GM23338 (cell line): ENCODE measurements around the gene PRCC. TPM values are rescaled to one million over a fixed set of nuclear protein-coding genes. Genes with fewer than 3 reads are reported as not detected.

ENCODE experiments used
- ATAC-seq: fragments of 200-7000 bp; cut with Tn5 transposase; 3 replicates; pipeline ENCODE4 v1.9.1; 2020
- DNase-seq: peaks from one replicate; pipeline ENCODE4 v3.0.0-alpha.2; 2015; ENCODE audit warnings: low spot score
- H2AFZ ChIP-seq: fragments of 200-600 bp; sonication (generic); 2 replicates; pipeline ENCODE4 v1.8.0; 2016; ENCODE audit warnings: antibody characterized with exemption, mild to moderate bottlenecking, moderate library complexity
- H3F3A ChIP-seq: fragments of 200-600 bp; sonication (generic); replicated peaks from 2 replicates; pipeline ENCODE4 v1.8.0; 2017; ENCODE audit warnings: antibody characterized with exemption, mixed run types, low read depth
- H3K27ac ChIP-seq: fragments of 200-600 bp; sonication (generic); 2 replicates; pipeline ENCODE4 v1.6.1; 2016; ENCODE audit warnings: low read depth
- H3K27me3 ChIP-seq: fragments of 200-600 bp; sonication (generic); 2 replicates; pipeline ENCODE4 v1.8.0; 2016; ENCODE audit warnings: mild to moderate bottlenecking, mixed run types, moderate library complexity; ENCODE audit not compliant: insufficient read depth
- H3K36me3 ChIP-seq: fragments of 200-600 bp; sonication (generic); 2 replicates; pipeline ENCODE4 v1.8.0; 2016; ENCODE audit warnings: mild to moderate bottlenecking; ENCODE audit not compliant: insufficient read depth
- H3K4me1 ChIP-seq: fragments of 200-600 bp; sonication (generic); 2 replicates; pipeline ENCODE4 v1.8.0; 2016; ENCODE audit warnings: mild to moderate bottlenecking, moderate library complexity; ENCODE audit not compliant: insufficient read depth
- H3K4me2 ChIP-seq: fragments of 200-600 bp; sonication (generic); 2 replicates; pipeline ENCODE4 v1.7.1; 2017; ENCODE audit warnings: mixed run types
- H3K4me3 ChIP-seq: fragments of 200-600 bp; sonication (generic); 2 replicates; pipeline ENCODE4 v1.6.1; 2016; ENCODE audit warnings: mixed run types
- H3K79me2 ChIP-seq: fragments of 200-600 bp; sonication (generic); replicated peaks from 2 replicates; pipeline ENCODE4 v1.8.0; 2017; ENCODE audit warnings: mild to moderate bottlenecking; ENCODE audit not compliant: insufficient read depth
- H3K9me2 ChIP-seq: fragments of 200-600 bp; sonication (generic); 2 replicates; pipeline ENCODE4 v1.8.0; 2017; ENCODE audit not compliant: insufficient read depth
- H4K20me1 ChIP-seq: fragments of 200-600 bp; sonication (generic); replicated peaks from 2 replicates; pipeline ENCODE4 v1.8.0; 2017; ENCODE audit warnings: mild to moderate bottlenecking; ENCODE audit not compliant: insufficient read depth
- H3K27ac Mint-ChIP-seq: 2 replicates; pipeline ENCODE4 v1.8.0; 2020; ENCODE audit warnings: inconsistent platforms, mild to moderate bottlenecking, moderate library complexity, mixed read lengths
- H3K27me3 Mint-ChIP-seq: 3 replicates; pipeline ENCODE4 v1.8.0; 2022; ENCODE audit warnings: low read depth, mild to moderate bottlenecking, moderate library complexity, mixed read lengths, inconsistent platforms; ENCODE audit not compliant: insufficient read depth, poor library complexity
- H3K36me3 Mint-ChIP-seq: 3 replicates; pipeline ENCODE4 v1.8.0; 2021; ENCODE audit warnings: low read depth, mild to moderate bottlenecking, inconsistent platforms, moderate library complexity, mixed read lengths
- H3K4me1 Mint-ChIP-seq: 3 replicates; pipeline ENCODE4 v1.8.0; 2020; ENCODE audit warnings: mild to moderate bottlenecking, inconsistent platforms, mixed read lengths
- H3K4me3 Mint-ChIP-seq: 3 replicates; pipeline ENCODE4 v1.8.0; 2021; ENCODE audit warnings: moderate library complexity, mild to moderate bottlenecking, inconsistent platforms, mixed read lengths
- H3K9me3 Mint-ChIP-seq: 3 replicates; pipeline ENCODE4 v1.8.0; 2020; ENCODE audit warnings: moderate library complexity, mild to moderate bottlenecking, inconsistent platforms, mixed read lengths
- CREB1 ChIP-seq: fragments of 250-450 bp; sonication (Bioruptor Pico); IDR thresholded peaks from 2 replicates; pipeline ENCODE4 v1.5.0; 2020; ENCODE audit warnings: low read depth, mild to moderate bottlenecking, moderate library complexity
- EZH2 ChIP-seq: fragments of 200-600 bp; sonication (generic); IDR thresholded peaks from one replicate; pipeline ENCODE4 v1.8.0; 2017; ENCODE audit warnings: antibody characterized with exemption, mild to moderate bottlenecking, low read depth; ENCODE audit not compliant: unreplicated experiment
- EZH2phosphoT487 ChIP-seq: fragments of 200-600 bp; sonication (generic); IDR thresholded peaks from one replicate; pipeline ENCODE4 v1.8.1; 2018; ENCODE audit warnings: antibody characterized with exemption; ENCODE audit not compliant: unreplicated experiment
- JUNB ChIP-seq: IDR thresholded peaks from one replicate; pipeline ENCODE4 v1.6.1; 2016; ENCODE audit warnings: antibody characterized with exemption; ENCODE audit not compliant: unreplicated experiment
- NANOG ChIP-seq: IDR thresholded peaks from 2 replicates; pipeline ENCODE4 v1.6.1; 2016; ENCODE audit warnings: antibody characterized with exemption, borderline replicate concordance
- POLR2AphosphoS5 ChIP-seq: IDR thresholded peaks from 2 replicates; pipeline ENCODE4 v1.6.1; 2016; ENCODE audit warnings: antibody characterized with exemption, low read depth
- REST ChIP-seq: IDR thresholded peaks from one replicate; pipeline ENCODE4 v1.6.1; 2018; ENCODE audit warnings: antibody characterized with exemption; ENCODE audit not compliant: unreplicated experiment
- STAT1 ChIP-seq: IDR thresholded peaks from one replicate; pipeline ENCODE4 v1.6.1; 2016; ENCODE audit warnings: antibody characterized with exemption; ENCODE audit not compliant: unreplicated experiment
- ZNF114 ChIP-seq: fragments of 250-450 bp; sonication (Bioruptor Pico); IDR thresholded peaks from 2 replicates; pipeline ENCODE4 v1.5.0; 2020; ENCODE audit warnings: mild to moderate bottlenecking, moderate library complexity
- ZNF331 ChIP-seq: fragments of 250-450 bp; sonication (Bioruptor Pico); IDR thresholded peaks from 2 replicates; pipeline ENCODE4 v1.5.0; 2020; ENCODE audit warnings: low read depth, mild to moderate bottlenecking, moderate library complexity
- polyA plus RNA-seq: library from polyadenylated mRNA; unstranded; fragments of >200 nt; fragmentation: Nextera tagmentation; extraction: Ambion mirVana; gene quantifications from 2 replicates; pipeline ENCODE4 v1.2.1, GENCODE V29; 2016
- total RNA-seq: library from RNA; depleted of rRNA; stranded (reverse); fragments of >200 nt; shearing (Covaris generic); gene quantifications from 2 replicates; pipeline ENCODE4 v1.2.3, GENCODE V29; 2014
- TF ChIP-seq, protein P1 (sequence below): IDR thresholded peaks from 2 replicates; pipeline ENCODE4 v1.6.1; 2016; ENCODE audit warnings: antibody characterized with exemption
- TF ChIP-seq, protein P2 (sequence below), 2 experiments: fragments of 200-600 bp in 1 of 2; sonication (generic) in 1 of 2; conservative IDR thresholded peaks; 2 replicates each; pipeline versions ENCODE4 v1.5.1 to v1.6.1; 2016 to 2017; ENCODE audit warnings: antibody characterized with exemption in 2 of 2, low read depth in 2 of 2, mild to moderate bottlenecking in 2 of 2, moderate library complexity in 1 of 2
- TF ChIP-seq, protein P3 (sequence below): fragments of 250-450 bp; sonication (Bioruptor Pico); IDR thresholded peaks from 2 replicates; pipeline ENCODE4 v1.5.0; 2020; ENCODE audit warnings: mild to moderate bottlenecking, moderate library complexity

PRCC gene
- total and polyA plus RNA-seq, 2 experiments from 2014 or later: 66.2 to 72.9 TPM

- Histone ChIP-seq H3K36me3 (no peaks in the 10 kb centered on the region), H3K27me3 (peaks cover 49% of the 10 kb centered on the region), H3K9me2 (no peaks in the 10 kb centered on the region), H3K4me1 (peaks cover 15% of the 10 kb centered on the region), H2AFZ (no peak overlapping the region), H4K20me1 (peaks cover 4% of the 10 kb centered on the region), H3K27ac (no peak overlapping the region), H3K79me2 (no peaks in the 10 kb centered on the region), H3F3A (0 out of 2 replicates have a peak, but pooled peaks cover 10% of the 10 kb centered on the region), H3K4me2 (peak overlapping the region; percentile 90; the same call in 1 of the 2 replicates), H3K4me3 (no peak overlapping the region)
- H3K27me3 Mint-ChIP-seq: peaks cover 50% of the 10 kb centered on the region
- H3K4me1 Mint-ChIP-seq: peaks cover 31% of the 10 kb centered on the region
- ATAC-seq: no peak
- no peak overlapping the region for H3K27ac Mint-ChIP-seq
- H3K4me3 Mint-ChIP-seq: peak overlapping the region; percentile 67; the same call in 1 of the 3 replicates
- no peaks in the 10 kb centered on the region for H3K9me3 Mint-ChIP-seq
- no peaks in the 10 kb centered on the region; the same call in 2 of the 3 replicates for H3K36me3 Mint-ChIP-seq
- TF ChIP-seq REST (no peak), EZH2phosphoT487 (no peak), POLR2AphosphoS5 (no peak), CREB1 (CRISPR knock-in tag) (no peak), JUNB (no peak), STAT1 (no peak), EZH2 (no peak), ZNF331 (no peak), ZNF114 (no peak), NANOG (no peak)
- TF ChIP-seq, protein P1, sequence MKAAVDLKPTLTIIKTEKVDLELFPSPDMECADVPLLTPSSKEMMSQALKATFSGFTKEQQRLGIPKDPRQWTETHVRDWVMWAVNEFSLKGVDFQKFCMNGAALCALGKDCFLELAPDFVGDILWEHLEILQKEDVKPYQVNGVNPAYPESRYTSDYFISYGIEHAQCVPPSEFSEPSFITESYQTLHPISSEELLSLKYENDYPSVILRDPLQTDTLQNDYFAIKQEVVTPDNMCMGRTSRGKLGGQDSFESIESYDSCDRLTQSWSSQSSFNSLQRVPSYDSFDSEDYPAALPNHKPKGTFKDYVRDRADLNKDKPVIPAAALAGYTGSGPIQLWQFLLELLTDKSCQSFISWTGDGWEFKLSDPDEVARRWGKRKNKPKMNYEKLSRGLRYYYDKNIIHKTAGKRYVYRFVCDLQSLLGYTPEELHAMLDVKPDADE: no peak
- TF ChIP-seq, protein P2, sequence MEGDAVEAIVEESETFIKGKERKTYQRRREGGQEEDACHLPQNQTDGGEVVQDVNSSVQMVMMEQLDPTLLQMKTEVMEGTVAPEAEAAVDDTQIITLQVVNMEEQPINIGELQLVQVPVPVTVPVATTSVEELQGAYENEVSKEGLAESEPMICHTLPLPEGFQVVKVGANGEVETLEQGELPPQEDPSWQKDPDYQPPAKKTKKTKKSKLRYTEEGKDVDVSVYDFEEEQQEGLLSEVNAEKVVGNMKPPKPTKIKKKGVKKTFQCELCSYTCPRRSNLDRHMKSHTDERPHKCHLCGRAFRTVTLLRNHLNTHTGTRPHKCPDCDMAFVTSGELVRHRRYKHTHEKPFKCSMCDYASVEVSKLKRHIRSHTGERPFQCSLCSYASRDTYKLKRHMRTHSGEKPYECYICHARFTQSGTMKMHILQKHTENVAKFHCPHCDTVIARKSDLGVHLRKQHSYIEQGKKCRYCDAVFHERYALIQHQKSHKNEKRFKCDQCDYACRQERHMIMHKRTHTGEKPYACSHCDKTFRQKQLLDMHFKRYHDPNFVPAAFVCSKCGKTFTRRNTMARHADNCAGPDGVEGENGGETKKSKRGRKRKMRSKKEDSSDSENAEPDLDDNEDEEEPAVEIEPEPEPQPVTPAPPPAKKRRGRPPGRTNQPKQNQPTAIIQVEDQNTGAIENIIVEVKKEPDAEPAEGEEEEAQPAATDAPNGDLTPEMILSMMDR (conservative IDR thresholded peaks at IDR 0.05; ENCODE audit: low read depth in 2 of 2): no peak
- TF ChIP-seq, protein P3, sequence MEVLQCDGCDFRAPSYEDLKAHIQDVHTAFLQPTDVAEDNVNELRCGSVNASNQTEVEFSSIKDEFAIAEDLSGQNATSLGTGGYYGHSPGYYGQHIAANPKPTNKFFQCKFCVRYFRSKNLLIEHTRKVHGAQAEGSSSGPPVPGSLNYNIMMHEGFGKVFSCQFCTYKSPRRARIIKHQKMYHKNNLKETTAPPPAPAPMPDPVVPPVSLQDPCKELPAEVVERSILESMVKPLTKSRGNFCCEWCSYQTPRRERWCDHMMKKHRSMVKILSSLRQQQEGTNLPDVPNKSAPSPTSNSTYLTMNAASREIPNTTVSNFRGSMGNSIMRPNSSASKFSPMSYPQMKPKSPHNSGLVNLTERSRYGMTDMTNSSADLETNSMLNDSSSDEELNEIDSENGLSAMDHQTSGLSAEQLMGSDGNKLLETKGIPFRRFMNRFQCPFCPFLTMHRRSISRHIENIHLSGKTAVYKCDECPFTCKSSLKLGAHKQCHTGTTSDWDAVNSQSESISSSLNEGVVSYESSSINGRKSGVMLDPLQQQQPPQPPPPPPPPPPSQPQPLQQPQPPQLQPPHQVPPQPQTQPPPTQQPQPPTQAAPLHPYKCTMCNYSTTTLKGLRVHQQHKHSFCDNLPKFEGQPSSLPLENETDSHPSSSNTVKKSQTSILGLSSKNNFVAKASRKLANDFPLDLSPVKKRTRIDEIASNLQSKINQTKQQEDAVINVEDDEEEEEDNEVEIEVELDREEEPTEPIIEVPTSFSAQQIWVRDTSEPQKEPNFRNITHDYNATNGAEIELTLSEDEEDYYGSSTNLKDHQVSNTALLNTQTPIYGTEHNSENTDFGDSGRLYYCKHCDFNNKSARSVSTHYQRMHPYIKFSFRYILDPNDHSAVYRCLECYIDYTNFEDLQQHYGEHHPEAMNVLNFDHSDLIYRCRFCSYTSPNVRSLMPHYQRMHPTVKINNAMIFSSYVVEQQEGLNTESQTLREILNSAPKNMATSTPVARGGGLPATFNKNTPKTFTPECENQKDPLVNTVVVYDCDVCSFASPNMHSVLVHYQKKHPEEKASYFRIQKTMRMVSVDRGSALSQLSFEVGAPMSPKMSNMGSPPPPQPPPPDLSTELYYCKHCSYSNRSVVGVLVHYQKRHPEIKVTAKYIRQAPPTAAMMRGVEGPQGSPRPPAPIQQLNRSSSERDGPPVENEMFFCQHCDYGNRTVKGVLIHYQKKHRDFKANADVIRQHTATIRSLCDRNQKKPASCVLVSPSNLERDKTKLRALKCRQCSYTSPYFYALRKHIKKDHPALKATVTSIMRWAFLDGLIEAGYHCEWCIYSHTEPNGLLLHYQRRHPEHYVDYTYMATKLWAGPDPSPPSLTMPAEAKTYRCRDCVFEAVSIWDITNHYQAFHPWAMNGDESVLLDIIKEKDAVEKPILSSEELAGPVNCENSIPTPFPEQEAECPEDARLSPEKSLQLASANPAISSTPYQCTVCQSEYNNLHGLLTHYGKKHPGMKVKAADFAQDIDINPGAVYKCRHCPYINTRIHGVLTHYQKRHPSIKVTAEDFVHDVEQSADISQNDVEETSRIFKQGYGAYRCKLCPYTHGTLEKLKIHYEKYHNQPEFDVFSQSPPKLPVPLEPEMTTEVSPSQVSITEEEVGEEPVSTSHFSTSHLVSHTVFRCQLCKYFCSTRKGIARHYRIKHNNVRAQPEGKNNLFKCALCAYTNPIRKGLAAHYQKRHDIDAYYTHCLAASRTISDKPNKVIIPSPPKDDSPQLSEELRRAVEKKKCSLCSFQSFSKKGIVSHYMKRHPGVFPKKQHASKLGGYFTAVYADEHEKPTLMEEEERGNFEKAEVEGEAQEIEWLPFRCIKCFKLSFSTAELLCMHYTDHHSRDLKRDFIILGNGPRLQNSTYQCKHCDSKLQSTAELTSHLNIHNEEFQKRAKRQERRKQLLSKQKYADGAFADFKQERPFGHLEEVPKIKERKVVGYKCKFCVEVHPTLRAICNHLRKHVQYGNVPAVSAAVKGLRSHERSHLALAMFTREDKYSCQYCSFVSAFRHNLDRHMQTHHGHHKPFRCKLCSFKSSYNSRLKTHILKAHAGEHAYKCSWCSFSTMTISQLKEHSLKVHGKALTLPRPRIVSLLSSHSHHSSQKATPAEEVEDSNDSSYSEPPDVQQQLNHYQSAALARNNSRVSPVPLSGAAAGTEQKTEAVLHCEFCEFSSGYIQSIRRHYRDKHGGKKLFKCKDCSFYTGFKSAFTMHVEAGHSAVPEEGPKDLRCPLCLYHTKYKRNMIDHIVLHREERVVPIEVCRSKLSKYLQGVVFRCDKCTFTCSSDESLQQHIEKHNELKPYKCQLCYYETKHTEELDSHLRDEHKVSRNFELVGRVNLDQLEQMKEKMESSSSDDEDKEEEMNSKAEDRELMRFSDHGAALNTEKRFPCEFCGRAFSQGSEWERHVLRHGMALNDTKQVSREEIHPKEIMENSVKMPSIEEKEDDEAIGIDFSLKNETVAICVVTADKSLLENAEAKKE (CRISPR knock-in tag): no peak
- no peak for DNase-seq
These were observed 45.1 kb downstream of the PRCC start for GRCh38 chr1:156812293-156812990.
